T-helper 2 cell treated with Interferon-gamma antibody and Interleukin-4, amounts not matched to agents 100 ng/mL and 5 ng/mL, for 36 hours (primary cell): ENCODE results near the gene ITPR3. TPM values are rescaled to one million over a fixed set of nuclear protein-coding genes. Genes with fewer than 3 reads are reported as not detected.
"Not testable (repeated sequence)": the region's sequence is repeated elsewhere in the genome, so short reads cannot be mapped to it uniquely, and the experiment has no call there.

Experiments
- intact Hi-C: fragments of 100-400 bp; cut with micrococcal nuclease; formaldehyde crosslinking; loops from one replicate; pipeline ENCODE4 v1.15.1; 2023
- total RNA-seq: library from RNA; stranded (reverse); gene quantifications from 2 replicates; pipeline ENCODE4 v1.2.3, GENCODE V29; 2022

ITPR3 gene
- total RNA-seq, 1 donor from 2014 or later = 48.9 TPM

- intact Hi-C loops = no loop called here
These were observed 11.1 kb upstream of the ITPR3 start for GRCh38 chr6:33610067-33610466.

GRCh38 chr6:33610779-33611732 lies 10.1 kb upstream of the ITPR3 start:
- intact Hi-C loops = no loop called here

- intact Hi-C loops = no loop called here
These were observed 7.9 kb upstream of the ITPR3 start for GRCh38 chr6:33613146-33613794.

GRCh38 chr6:33613795-33614168 lies 7.3 kb upstream of the ITPR3 start:
- intact Hi-C loops = no loop called here

- intact Hi-C loops = no loop called here
These were observed 5.0 kb upstream of the ITPR3 start for GRCh38 chr6:33616113-33616512.

- intact Hi-C loops = no loop called here
These were observed 4.2 kb upstream of the ITPR3 start for GRCh38 chr6:33616913-33617312.

GRCh38 chr6:33619166-33619840 lies 1.8 kb upstream of the ITPR3 start:
- intact Hi-C loops = no loop called here

GRCh38 chr6:33620158-33620855 lies 815 bp upstream of the ITPR3 start:
- intact Hi-C loops = loop anchor here (2.0 kb wide), 3 partner anchors 36 to 168 kb away; partner anchors contain the start of gene LEMD2

GRCh38 chr6:33621711-33622388 lies 728 bp downstream of the ITPR3 start:
- intact Hi-C loops = loop anchor here (1.0 to 2.0 kb wide), 4 partner anchors 11 to 167 kb away; partner anchors contain the start of gene LEMD2

- intact Hi-C loops = no loop called here
These were observed 1.6 kb downstream of the ITPR3 start for GRCh38 chr6:33622456-33623431.

GRCh38 chr6:33623895-33624381 lies 2.8 kb downstream of the ITPR3 start:
- intact Hi-C loops = no loop called here

- intact Hi-C loops = no loop called here
These were observed 3.7 kb downstream of the ITPR3 start for GRCh38 chr6:33624856-33625255.

- intact Hi-C loops = no loop called here
These were observed 6.8 kb downstream of the ITPR3 start for GRCh38 chr6:33627876-33628275.

- intact Hi-C loops = no loop called here
These were observed 7.4 kb downstream of the ITPR3 start for GRCh38 chr6:33628401-33628964.

- intact Hi-C loops = no loop called here
These were observed 8.9 kb downstream of the ITPR3 start for GRCh38 chr6:33630014-33630413.

GRCh38 chr6:33631521-33631920 lies 10.4 kb downstream of the ITPR3 start:
- intact Hi-C loops = not testable (repeated sequence)

GRCh38 chr6:33631971-33632557 lies 10.9 kb downstream of the ITPR3 start:
- intact Hi-C loops = loop anchor here (2.0 kb wide), 1 partner anchor 47 kb away; no protein-coding TSS in a partner anchor

- intact Hi-C loops = loop anchor here (1.0 to 2.0 kb wide), 2 partner anchors 11 to 48 kb away; partner anchors contain the start of gene ITPR3
These were observed 11.5 kb downstream of the ITPR3 start for GRCh38 chr6:33632558-33633039.
